Activated CD4-positive, alpha-beta T cell treated with anti-CD3 and anti-CD28 coated beads, Interleukin-2, amount 50 U/mL, for 1 hour (primary cell): ENCODE results near the gene MYOG.

ENCODE experiments used
- DNase-seq: peaks from one replicate; pipeline ENCODE4 v3.0.0-alpha.2; 2020

MYOG gene

GRCh38 chr1:203117611-203118575, 32.1 kb upstream of the MYOG start:
- DNase-seq, result peak; percentile 11

- DNase-seq, result no peak
These were observed 30.4 kb upstream of the MYOG start for GRCh38 chr1:203116091-203116820.

- no peak for DNase-seq
These were observed 28.4 kb upstream of the MYOG start for GRCh38 chr1:203114202-203114601.

GRCh38 chr1:203113308-203113707, 27.5 kb upstream of the MYOG start:
- no peak for DNase-seq

- DNase-seq, result no peak
These were observed 26.7 kb upstream of the MYOG start for GRCh38 chr1:203112475-203112874.

GRCh38 chr1:203104789-203105390, 19.1 kb upstream of the MYOG start:
- no peak for DNase-seq

- DNase-seq, result no peak
These were observed 18.1 kb upstream of the MYOG start for GRCh38 chr1:203103829-203104495.

GRCh38 chr1:203103216-203103615, 17.4 kb upstream of the MYOG start:
- DNase-seq, result no peak

- no peak for DNase-seq
These were observed 16.2 kb upstream of the MYOG start for GRCh38 chr1:203101813-203102634.

GRCh38 chr1:203100516-203100869, 14.7 kb upstream of the MYOG start:
- DNase-seq, result no peak

GRCh38 chr1:203099805-203100515, 14.1 kb upstream of the MYOG start:
- DNase-seq, result no peak

GRCh38 chr1:203098914-203099520, 13.2 kb upstream of the MYOG start:
- DNase-seq, result no peak

- no peak for DNase-seq
These were observed 12.6 kb upstream of the MYOG start for GRCh38 chr1:203098445-203098844.

- DNase-seq, result no peak
These were observed 11.2 kb upstream of the MYOG start for GRCh38 chr1:203097001-203097400.

GRCh38 chr1:203096566-203096965, 10.8 kb upstream of the MYOG start:
- no peak for DNase-seq

GRCh38 chr1:203095061-203095690, 9.4 kb upstream of the MYOG start:
- DNase-seq, result no peak

GRCh38 chr1:203093754-203094410, 8.1 kb upstream of the MYOG start:
- DNase-seq, result no peak

GRCh38 chr1:203091761-203092330, 6.0 kb upstream of the MYOG start:
- DNase-seq, result no peak

- no peak for DNase-seq
These were observed 5.3 kb upstream of the MYOG start for GRCh38 chr1:203091199-203091477.
